Kidney (tissue), 14 donors: ENCODE results near the gene FBXO42. TPM values are rescaled to one million over a fixed set of nuclear protein-coding genes. Genes with fewer than 3 reads are reported as not detected.
A peak's percentile ranks its signal among the peaks of the same experiment; 100 is the strongest.

Source experiments
- DNase-seq, 5 donors: peaks; one replicate each; pipeline ENCODE4 v3.0.0-alpha.2; 2013 to 2020
- FAIRE-seq: peaks from 2 replicates; lab custom pipeline; 2012; peaks lifted over from hg19 to GRCh38; lab: Jason Lieb, UNC
- H3K27ac ChIP-seq, 2 donors: one replicate each; pipeline ENCODE4 v1.7.0; 2013; ENCODE audit warnings: low read depth in 2 of 2, low read length in 2 of 2, inconsistent platforms in 1 of 2
- H3K27me3 ChIP-seq: one replicate; pipeline ENCODE4 v1.7.1; 2013; ENCODE audit warnings: low read length, inconsistent platforms; ENCODE audit not compliant: control insufficient read depth, insufficient read depth
- H3K36me3 ChIP-seq, 3 donors: one replicate each; pipeline versions ENCODE4 v1.7.0 to v1.7.1; 2013; ENCODE audit warnings: low read length in 3 of 3, control low read depth in 1 of 3, inconsistent platforms in 1 of 3; ENCODE audit not compliant: insufficient read depth in 3 of 3, control insufficient read depth in 2 of 3
- H3K4me1 ChIP-seq, 3 donors: one replicate each; pipeline versions ENCODE4 v1.7.0 to v1.7.1; 2013; ENCODE audit warnings: low read length in 3 of 3, inconsistent platforms in 1 of 3, low read depth in 1 of 3; ENCODE audit not compliant: control insufficient read depth in 2 of 3, insufficient read depth in 2 of 3
- H3K4me3 ChIP-seq, 3 donors: one replicate each; pipeline versions ENCODE4 v1.7.0 to v1.8.1; 2013; ENCODE audit warnings: low read length in 3 of 3, control low read depth in 1 of 3, inconsistent platforms in 1 of 3
- H3K9ac ChIP-seq, 3 donors: one replicate each; pipeline versions ENCODE4 v1.7.0 to v1.7.1; 2013; ENCODE audit warnings: low read length in 3 of 3, control low read depth in 1 of 3, inconsistent platforms in 1 of 3
- H3K9me3 ChIP-seq, 3 donors: one replicate each; pipeline versions ENCODE4 v1.7.0 to v1.7.1; 2013; ENCODE audit warnings: low read length in 3 of 3, control low read depth in 1 of 3, inconsistent platforms in 1 of 3; ENCODE audit not compliant: control insufficient read depth in 2 of 3, insufficient read depth in 1 of 3
- CTCF ChIP-seq: IDR thresholded peaks from 3 replicates; pipeline ENCODE4 v1.5.1; 2012; ENCODE audit warnings: mild to moderate bottlenecking, moderate library complexity, borderline replicate concordance; ENCODE audit not compliant: insufficient read depth; ENCODE audit errors: extremely low read depth
- intact Hi-C: fragments of 100-400 bp; cut with DNase I; formaldehyde crosslinking; loops from one replicate; pipeline ENCODE4 v1.11.1; 2022
- polyA plus RNA-seq: library from polyadenylated mRNA; stranded (reverse); fragments of 350-450 nt; fragmentation: Illumina TruSeq; extraction: RNeasy Lipid Tissue Mini Kit (QIAGEN cat#74804); gene quantifications from one replicate; pipeline ENCODE4 v1.2.3, GENCODE V29; 2014; ENCODE audit warnings: low read depth, low replicate concordance; ENCODE audit not compliant: insufficient read depth
- total RNA-seq: library from RNA; stranded (reverse); fragmentation: NEBNext Ultra II Directional; extraction: Animal tissue kit (Norgen Biotek cat#: 25700); gene quantifications from one replicate; pipeline ENCODE4 v1.2.1, GENCODE V29; 2021
- donor health status: control.
- donor health status: control.
- donor health status: control.
- donor health status: control.
- donor health status: control.
- donor health status: DM: yes; HTN: yes; CAD: no.
- donor health status: Normal renal cell carcinoma (clear cell type).

Gene FBXO42
- total and polyA plus RNA-seq, 2 donors from 2014 or later: 14.1 to 22.1 TPM

DNA sequence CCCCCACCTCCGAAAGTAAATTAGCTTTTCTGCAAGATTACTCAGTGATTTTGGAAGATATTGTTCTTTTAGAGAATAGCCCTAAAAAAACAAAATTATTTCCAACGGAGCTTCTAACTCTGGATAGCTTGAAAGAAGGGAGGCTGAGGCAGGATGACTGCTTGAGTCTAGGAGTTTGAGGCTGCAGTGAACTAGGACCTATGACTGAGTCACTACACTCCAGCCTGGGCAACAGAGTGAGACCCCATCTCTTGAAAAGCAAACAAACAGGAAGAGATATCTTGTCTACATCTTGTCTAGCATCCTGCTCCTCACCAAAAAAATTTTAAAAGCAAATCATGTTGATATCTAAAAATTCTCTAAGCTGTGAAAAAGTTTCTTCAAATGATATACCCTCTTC lies 73.1 kb downstream of the FBXO42 start:
- H3K9me3 ChIP-seq: no peaks in the 10 kb centered on the region
- intact Hi-C loops: no loop called here
- FAIRE-seq: no peak

DNA sequence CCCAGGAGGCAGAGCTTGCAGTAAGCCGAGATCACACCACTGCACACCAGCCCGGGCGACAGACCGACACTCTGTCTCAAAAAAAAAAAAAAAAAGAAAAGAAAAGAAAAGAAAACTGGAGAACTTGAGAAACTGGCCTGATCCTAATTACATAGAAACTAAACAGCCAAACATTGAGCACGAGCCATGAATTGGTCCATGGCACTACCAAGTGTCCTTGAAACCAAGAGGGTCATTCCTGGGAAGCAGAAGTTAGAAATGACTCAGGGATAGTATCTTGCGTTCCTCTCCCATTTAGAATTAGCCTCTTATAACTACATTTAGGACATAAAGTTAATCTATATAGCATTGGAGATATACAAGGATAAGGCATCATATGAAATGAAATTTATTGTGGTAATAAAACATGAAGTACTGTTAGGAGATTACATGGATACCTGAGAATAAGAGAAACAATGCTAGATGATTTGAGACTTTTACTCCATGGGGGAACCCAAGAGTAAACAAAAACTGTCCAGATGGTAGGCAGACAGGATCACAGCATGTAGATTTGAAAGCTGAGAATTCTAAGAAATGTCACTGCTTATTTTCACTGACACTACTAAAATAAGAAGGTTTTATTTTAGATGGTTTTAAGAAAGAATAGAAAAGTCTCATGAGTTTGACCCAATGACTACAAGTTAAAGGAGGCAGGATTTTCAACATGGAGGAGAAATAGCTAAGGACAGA lies 75.8 kb downstream of the FBXO42 start:
- TF ChIP-seq CTCF: no peak
- no peaks in the 10 kb centered on the region for H3K4me1 ChIP-seq
- peak in 2 of 5 donors; percentile 3 to 5 for DNase-seq
- intact Hi-C loops: no loop called here
- H3K36me3 ChIP-seq: peaks cover 0 to under 1% (median 0%) of the 10 kb centered on the region in 3 donors
- no peaks in the 10 kb centered on the region for H3K9me3 ChIP-seq
- H3K9ac ChIP-seq: no peak overlapping the region
- H3K4me3 ChIP-seq: no peak overlapping the region
- no peak overlapping the region for H3K27ac ChIP-seq
- H3K27me3 ChIP-seq: no peaks in the 10 kb centered on the region
- no peak for FAIRE-seq

More for the DNA sequence above, 73.1 kb downstream of the FBXO42 start:
- Histone ChIP-seq H3K9ac (no peak overlapping the region), H3K4me1 (no peaks in the 10 kb centered on the region), H3K27me3 (no peaks in the 10 kb centered on the region), H3K27ac (no peak overlapping the region), H3K36me3 (no peaks in the 10 kb centered on the region), H3K4me3 (no peak overlapping the region)
- TF ChIP-seq CTCF: no peak
- no peak for DNase-seq

DNA sequence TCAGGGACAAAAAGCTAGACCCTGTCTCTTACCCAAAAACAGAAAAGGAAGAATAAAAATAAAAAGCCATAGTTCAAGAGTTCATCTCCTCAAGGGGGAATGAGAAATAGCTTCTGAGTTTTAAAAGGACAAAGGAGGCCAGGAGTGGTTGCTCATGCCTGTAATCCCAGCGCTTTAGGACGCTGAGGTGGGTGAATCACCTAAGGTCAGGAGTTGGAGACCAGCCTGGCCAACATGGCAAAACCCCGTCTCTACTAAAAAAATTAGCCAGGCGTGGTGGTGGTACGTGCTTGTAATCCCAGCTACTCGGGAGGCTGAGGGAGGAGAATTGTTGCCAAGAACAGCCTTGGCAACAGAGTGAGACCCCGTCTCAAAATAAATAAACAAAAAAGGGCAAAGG lies 76.7 kb downstream of the FBXO42 start:
- TF ChIP-seq CTCF: no peak
- Histone ChIP-seq H3K4me1 (no peaks in the 10 kb centered on the region), H3K27ac (no peak overlapping the region), H3K9ac (no peak overlapping the region), H3K36me3 (peaks cover 0 to 2% (median 0%) of the 10 kb centered on the region in 3 donors), H3K9me3 (no peaks in the 10 kb centered on the region), H3K27me3 (no peaks in the 10 kb centered on the region), H3K4me3 (no peak overlapping the region)
- no peak for DNase-seq
- intact Hi-C loops: no loop called here
- no peak for FAIRE-seq
